GM12878 (cell line): ENCODE data around the gene PLEKHM2. TPM values are rescaled to one million over a fixed set of nuclear protein-coding genes. Genes with fewer than 3 reads are reported as not detected.

Source experiments
- ATAC-seq: fragments of 200-7000 bp; cut with Tn5 transposase; 3 replicates; pipeline ENCODE4 v1.9.1; 2020; ENCODE audit warnings: mild to moderate bottlenecking, moderate library complexity
- BruUV-seq: library from RNA; stranded (reverse); fragments of 400-500 nt; replicated peaks from 2 replicates; lab custom pipeline; 2021; lab: Mats Ljungman, UMichigan
- CTCF ChIA-PET: fragments of 300-600 bp; sonication (Branson Sonifier 250); formaldehyde crosslinking; extraction: SDS; loops from one replicate; lab custom pipeline; 2021; ENCODE audit warnings: inconsistent platforms; lab: Yijun Ruan, JAX
- POLR2A ChIA-PET: fragments of 350-600 bp; formaldehyde crosslinking; extraction: SDS; loops from one replicate; lab custom pipeline; 2021; ENCODE audit warnings: inconsistent platforms; lab: Charles Lee
- RAD21 ChIA-PET: fragments of 300-600 bp; sonication (Branson Sonifier 250); formaldehyde crosslinking; loops from one replicate; lab custom pipeline; 2023; ENCODE audit warnings: antibody characterized with exemption; ENCODE audit not compliant: unreplicated experiment; lab: Charles Lee
- SMC1A ChIA-PET: fragments of 300-600 bp; sonication (Branson Sonifier 250); formaldehyde crosslinking; loops from one replicate; lab custom pipeline; 2023; ENCODE audit not compliant: unreplicated experiment, uncharacterized antibody; lab: Charles Lee
- DNase-seq: peaks from one replicate; pipeline ENCODE4 v3.0.0-alpha.2; 2011; ENCODE audit warnings: low read depth, low spot score
- FAIRE-seq: peaks from 3 replicates; lab custom pipeline; 2011; peaks lifted over from hg19 to GRCh38; lab: Jason Lieb, UNC
- H2AFZ ChIP-seq: 2 replicates; pipeline ENCODE4 v1.6.0; 2011; ENCODE audit warnings: low read depth, low read length, control low read depth; ENCODE audit not compliant: control insufficient read depth
- H3K27ac ChIP-seq: 2 replicates; pipeline ENCODE4 v1.5.1; 2011; ENCODE audit warnings: control low read depth; ENCODE audit not compliant: control insufficient read depth, insufficient read depth
- H3K27me3 ChIP-seq, 2 experiments: replicated peaks in 1 of 2; 2 replicates each; pipeline versions ENCODE4 v1.6.0 to v1.6.1; 2011; ENCODE audit warnings: low read length in 1 of 2; ENCODE audit not compliant: control insufficient read depth in 2 of 2, insufficient read depth in 2 of 2
- H3K36me3 ChIP-seq, 2 experiments: 2 replicates each; pipeline ENCODE4 v1.5.1; 2011; ENCODE audit warnings: low read length in 1 of 2; ENCODE audit not compliant: control insufficient read depth in 2 of 2, insufficient read depth in 2 of 2
- H3K4me1 ChIP-seq: 2 replicates; pipeline ENCODE4 v1.6.1; 2011; ENCODE audit warnings: mild to moderate bottlenecking, low read length, moderate library complexity, mixed read lengths; ENCODE audit not compliant: control insufficient read depth, insufficient read depth
- H3K4me2 ChIP-seq: 2 replicates; pipeline ENCODE4 v1.6.0; 2011; ENCODE audit warnings: control low read depth; ENCODE audit not compliant: control insufficient read depth, insufficient read depth
- H3K4me3 ChIP-seq: fragments of 200-600 bp; sonication (generic); 2 replicates; pipeline ENCODE4 v1.5.1; 2016
- H3K79me2 ChIP-seq: 2 replicates; pipeline ENCODE4 v1.6.0; 2011; ENCODE audit warnings: low read length; ENCODE audit not compliant: control insufficient read depth, insufficient read depth
- H3K9ac ChIP-seq: 2 replicates; pipeline ENCODE4 v1.8.0; 2011; ENCODE audit warnings: low read length, control low read depth, mixed read lengths; ENCODE audit not compliant: control insufficient read depth, insufficient read depth
- H3K9me3 ChIP-seq: replicated peaks from 3 replicates; pipeline ENCODE4 v1.5.1; 2011; ENCODE audit warnings: mild to moderate bottlenecking, low read length; ENCODE audit not compliant: control insufficient read depth, insufficient read depth
- H4K20me1 ChIP-seq: 2 replicates; pipeline ENCODE4 v1.6.0; 2011; ENCODE audit not compliant: control insufficient read depth, insufficient read depth
- ATF7 ChIP-seq: fragments of 450-650 bp; IDR thresholded peaks from 2 replicates; pipeline ENCODE4 v1.6.1; 2016; ENCODE audit warnings: low read depth, mild to moderate bottlenecking
- CREB1 ChIP-seq: IDR thresholded peaks from 2 replicates; pipeline ENCODE4 v1.6.1; 2012; ENCODE audit warnings: low read depth, mild to moderate bottlenecking, inconsistent platforms
- KLF5 ChIP-seq: fragments of 450-650 bp; IDR thresholded peaks from 2 replicates; pipeline ENCODE4 v1.6.1; 2014; ENCODE audit warnings: mild to moderate bottlenecking; ENCODE audit not compliant: partially characterized antibody
- NR2C2 ChIP-seq: IDR thresholded peaks from 2 replicates; pipeline ENCODE4 v1.6.1; 2011; ENCODE audit warnings: borderline replicate concordance, low read depth; ENCODE audit not compliant: control insufficient read depth, insufficient read length
- RUNX3 ChIP-seq: IDR thresholded peaks from 2 replicates; pipeline ENCODE4 v1.6.1; 2012; ENCODE audit warnings: low read length, inconsistent platforms
- WGBS: methylation state at CpG from one replicate; pipeline ENCODE4 v1.1.6; 2016; ENCODE audit warnings: low lambda C conversion rate; ENCODE audit not compliant: insufficient replicate concordance, insufficient coverage; ENCODE audit errors: missing lambda C conversion rate; 5-methylcytosine and 5-hydroxymethylcytosine counted together
- in situ Hi-C: fragments of 300-500 bp; cut with MboI; formaldehyde crosslinking; loops from 9 replicates; pipeline ENCODE4 v1.14.3; 2018; ENCODE audit warnings: mixed read lengths
- intact Hi-C: fragments of 100-400 bp; cut with micrococcal nuclease; formaldehyde crosslinking; loops from one replicate; pipeline ENCODE4 v1.14.2; 2022; ENCODE audit not compliant: unreplicated experiment
- polyA plus RNA-seq, 11 experiments: library from polyadenylated mRNA; depleted of rRNA in 4 of 11; unstranded in 6 of 11; stranded (reverse) in 5 of 11; fragments of >200 nt; fragmentation: Nextera tagmentation in 4 of 11; fragmentation: Illumina TruSeq in 1 of 11; extraction: Ambion mirVana in 4 of 11; extraction: Trizol in 1 of 11; gene quantifications; 1 replicate in 1 of 11; 2 replicates in 10 of 11; pipeline versions ENCODE4 v1.2.1 to v1.2.3, GENCODE V29; 2011 to 2016; ENCODE audit warnings: inconsistent platforms in 2 of 11, missing spikeins in 2 of 11, low read depth in 1 of 11
- total RNA-seq, 4 experiments: library from RNA; depleted of rRNA in 3 of 4; stranded (reverse); fragments of >200 nt in 3 of 4; fragmentation: Illumina TruSeq in 1 of 4; extraction: Trizol in 1 of 4; gene quantifications; 2 replicates each; pipeline versions ENCODE4 v1.2.1 to v1.2.3, GENCODE V29; 2013 to 2021
- TF ChIP-seq, protein P1 (sequence below): IDR thresholded peaks from 2 replicates; pipeline ENCODE4 v1.6.1; 2012; ENCODE audit warnings: improper control_type of control experiment, low read depth, low read length; ENCODE audit not compliant: insufficient replicate concordance
- TF ChIP-seq, protein P2 (sequence below): IDR thresholded peaks from 2 replicates; pipeline ENCODE4 v1.6.1; 2011; ENCODE audit warnings: low read depth, low read length, improper control_type of control experiment, borderline replicate concordance

The PLEKHM2 gene
- total and polyA plus RNA-seq, 10 of the 15 experiments (the other 5 are each of a cell fraction or from before 2014, with no cell fraction given): 0.37 to 55.2 (median 19.3) TPM

DNA sequence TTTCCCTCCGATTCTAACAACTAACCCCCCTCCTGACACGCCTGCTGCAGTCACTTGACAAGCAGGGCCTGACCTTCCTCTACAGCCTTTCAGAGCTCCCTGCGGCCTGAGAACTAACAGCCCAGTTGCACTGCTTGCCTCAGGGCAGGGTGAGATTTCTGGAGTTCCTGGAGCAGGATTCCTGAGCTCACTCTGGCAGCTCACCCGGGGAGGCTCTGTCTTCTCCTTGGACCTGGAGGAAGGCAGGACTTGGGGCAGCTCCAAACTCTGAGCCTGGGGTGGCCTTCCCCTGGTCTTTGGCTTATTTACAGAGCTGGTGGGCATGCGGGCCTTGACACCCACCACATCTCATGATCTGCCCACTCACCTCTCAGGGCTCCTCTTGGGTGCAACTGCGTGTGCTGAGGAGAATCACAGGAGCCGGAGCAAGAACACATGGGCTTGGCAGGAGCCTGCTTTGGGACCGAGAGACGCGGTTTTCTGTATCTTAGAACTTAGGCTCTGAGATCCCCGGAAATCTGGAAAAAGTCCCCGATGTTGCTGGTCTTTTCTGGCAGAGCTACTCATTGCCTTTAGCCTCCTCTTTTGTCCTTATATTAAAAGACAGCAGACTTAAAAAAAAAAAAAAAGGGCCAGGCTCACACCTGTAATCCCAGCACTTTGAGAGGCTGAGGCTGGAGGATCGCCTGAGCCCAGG, 38.9 kb downstream of the PLEKHM2 start:
- H3K4me2 ChIP-seq: no peak overlapping the region
- no peak overlapping the region for H3K9ac ChIP-seq
- no peak overlapping the region for H3K4me3 ChIP-seq
- no peaks in the 10 kb centered on the region for H3K27me3 ChIP-seq
- POLR2A ChIA-PET: interaction anchor here (0.5 kb wide), 1 partner anchor 37 kb away, joined by 4 read pairs; no protein-coding TSS in a partner anchor
- TF ChIP-seq CREB1: no peak
- peaks cover 17 to 42% of the 10 kb centered on the region in 2 experiments; a peak in 3 of 4 replicates for H3K36me3 ChIP-seq
- no peaks in the 10 kb centered on the region for H3K79me2 ChIP-seq
- BruUV-seq: no TSS peak
- intact Hi-C loops: no loop called here
- H4K20me1 ChIP-seq: no peaks in the 10 kb centered on the region
- no peak overlapping the region for H2AFZ ChIP-seq
- RAD21 ChIA-PET: no interaction called here
- in situ Hi-C loops: no loop called here
- DNase-seq (no peak), ATAC-seq (no peak), FAIRE-seq (no peak)
- WGBS: 85% methylated on average over 13 of the region's 13 CpGs
- CTCF ChIA-PET: no interaction called here
- H3K4me1 ChIP-seq: no peaks in the 10 kb centered on the region
- SMC1A ChIA-PET: no interaction called here
- H3K9me3 ChIP-seq: no peaks in the 10 kb centered on the region
- H3K27ac ChIP-seq: no peak overlapping the region

DNA sequence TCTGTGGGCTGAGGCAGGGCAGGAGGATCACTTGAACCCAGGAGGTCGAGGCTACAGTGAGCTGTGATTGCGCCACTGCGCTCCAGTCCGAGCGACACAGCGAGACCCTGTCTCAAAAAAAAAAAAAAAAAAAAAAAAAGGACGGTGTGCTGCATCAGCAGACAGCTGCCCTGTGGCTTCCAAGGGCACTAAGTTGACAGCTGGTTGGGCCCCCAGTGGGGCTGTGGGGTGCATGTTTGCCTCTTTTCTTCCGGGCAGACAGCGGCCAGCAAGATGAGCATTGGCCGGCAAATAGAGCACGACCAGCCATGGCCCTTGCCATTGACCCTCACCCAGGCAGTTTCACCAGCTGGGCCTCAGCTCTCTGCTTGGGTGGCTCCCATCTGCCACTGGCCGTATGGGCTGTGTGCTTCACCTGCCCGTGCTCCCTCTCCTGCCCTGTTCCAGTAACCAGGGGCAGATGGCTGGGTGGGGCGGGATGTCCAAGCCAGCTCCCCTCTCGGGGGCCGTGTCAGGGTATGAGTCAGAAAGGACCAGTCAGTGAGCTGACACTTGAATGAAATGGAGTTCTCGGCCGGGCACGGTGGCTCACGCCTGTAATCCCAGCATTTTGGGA, 39.6 kb downstream of the PLEKHM2 start:
- no peaks in the 10 kb centered on the region for H3K9me3 ChIP-seq
- SMC1A ChIA-PET: no interaction called here
- in situ Hi-C loops: no loop called here
- H3K36me3 ChIP-seq: peaks cover 14 to 40% of the 10 kb centered on the region in 2 experiments; a peak in 3 of 4 replicates
- intact Hi-C loops: no loop called here
- FAIRE-seq (no peak), ATAC-seq (no peak), DNase-seq (no peak)
- H2AFZ ChIP-seq: no peak overlapping the region
- H3K4me3 ChIP-seq: no peak overlapping the region
- no TSS peak for BruUV-seq
- no peaks in the 10 kb centered on the region for H3K79me2 ChIP-seq
- POLR2A ChIA-PET: interaction anchor here (0.5 to 0.7 kb wide), 4 partner anchors 32 to 236 kb away, joined by 3 to 5 read pairs (median 4); no protein-coding TSS in a partner anchor
- CTCF ChIA-PET: no interaction called here
- H3K27me3 ChIP-seq: no peaks in the 10 kb centered on the region
- H3K4me2 ChIP-seq: no peak overlapping the region
- no peaks in the 10 kb centered on the region for H4K20me1 ChIP-seq
- WGBS: 83% methylated on average over 16 of the region's 20 CpGs
- H3K4me1 ChIP-seq: no peaks in the 10 kb centered on the region
- RAD21 ChIA-PET: no interaction called here
- no peak overlapping the region for H3K9ac ChIP-seq
- H3K27ac ChIP-seq: no peak overlapping the region
- TF ChIP-seq, protein P1, sequence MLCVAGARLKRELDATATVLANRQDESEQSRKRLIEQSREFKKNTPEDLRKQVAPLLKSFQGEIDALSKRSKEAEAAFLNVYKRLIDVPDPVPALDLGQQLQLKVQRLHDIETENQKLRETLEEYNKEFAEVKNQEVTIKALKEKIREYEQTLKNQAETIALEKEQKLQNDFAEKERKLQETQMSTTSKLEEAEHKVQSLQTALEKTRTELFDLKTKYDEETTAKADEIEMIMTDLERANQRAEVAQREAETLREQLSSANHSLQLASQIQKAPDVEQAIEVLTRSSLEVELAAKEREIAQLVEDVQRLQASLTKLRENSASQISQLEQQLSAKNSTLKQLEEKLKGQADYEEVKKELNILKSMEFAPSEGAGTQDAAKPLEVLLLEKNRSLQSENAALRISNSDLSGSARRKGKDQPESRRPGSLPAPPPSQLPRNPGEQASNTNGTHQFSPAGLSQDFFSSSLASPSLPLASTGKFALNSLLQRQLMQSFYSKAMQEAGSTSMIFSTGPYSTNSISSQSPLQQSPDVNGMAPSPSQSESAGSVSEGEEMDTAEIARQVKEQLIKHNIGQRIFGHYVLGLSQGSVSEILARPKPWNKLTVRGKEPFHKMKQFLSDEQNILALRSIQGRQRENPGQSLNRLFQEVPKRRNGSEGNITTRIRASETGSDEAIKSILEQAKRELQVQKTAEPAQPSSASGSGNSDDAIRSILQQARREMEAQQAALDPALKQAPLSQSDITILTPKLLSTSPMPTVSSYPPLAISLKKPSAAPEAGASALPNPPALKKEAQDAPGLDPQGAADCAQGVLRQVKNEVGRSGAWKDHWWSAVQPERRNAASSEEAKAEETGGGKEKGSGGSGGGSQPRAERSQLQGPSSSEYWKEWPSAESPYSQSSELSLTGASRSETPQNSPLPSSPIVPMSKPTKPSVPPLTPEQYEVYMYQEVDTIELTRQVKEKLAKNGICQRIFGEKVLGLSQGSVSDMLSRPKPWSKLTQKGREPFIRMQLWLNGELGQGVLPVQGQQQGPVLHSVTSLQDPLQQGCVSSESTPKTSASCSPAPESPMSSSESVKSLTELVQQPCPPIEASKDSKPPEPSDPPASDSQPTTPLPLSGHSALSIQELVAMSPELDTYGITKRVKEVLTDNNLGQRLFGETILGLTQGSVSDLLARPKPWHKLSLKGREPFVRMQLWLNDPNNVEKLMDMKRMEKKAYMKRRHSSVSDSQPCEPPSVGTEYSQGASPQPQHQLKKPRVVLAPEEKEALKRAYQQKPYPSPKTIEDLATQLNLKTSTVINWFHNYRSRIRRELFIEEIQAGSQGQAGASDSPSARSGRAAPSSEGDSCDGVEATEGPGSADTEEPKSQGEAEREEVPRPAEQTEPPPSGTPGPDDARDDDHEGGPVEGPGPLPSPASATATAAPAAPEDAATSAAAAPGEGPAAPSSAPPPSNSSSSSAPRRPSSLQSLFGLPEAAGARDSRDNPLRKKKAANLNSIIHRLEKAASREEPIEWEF: no peak
- no peak for TF ChIP-seq KLF5
- TF ChIP-seq, protein P2, sequence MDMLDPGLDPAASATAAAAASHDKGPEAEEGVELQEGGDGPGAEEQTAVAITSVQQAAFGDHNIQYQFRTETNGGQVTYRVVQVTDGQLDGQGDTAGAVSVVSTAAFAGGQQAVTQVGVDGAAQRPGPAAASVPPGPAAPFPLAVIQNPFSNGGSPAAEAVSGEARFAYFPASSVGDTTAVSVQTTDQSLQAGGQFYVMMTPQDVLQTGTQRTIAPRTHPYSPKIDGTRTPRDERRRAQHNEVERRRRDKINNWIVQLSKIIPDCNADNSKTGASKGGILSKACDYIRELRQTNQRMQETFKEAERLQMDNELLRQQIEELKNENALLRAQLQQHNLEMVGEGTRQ: no peak
- no peak for TF ChIP-seq ATF7
- TF ChIP-seq NR2C2: no peak
- TF ChIP-seq RUNX3: no peak
